IMR-90 (cell line): ENCODE results near the gene NET1. TPM values are rescaled to one million over a fixed set of nuclear protein-coding genes. Genes with fewer than 3 reads are reported as not detected.

ENCODE experiments used
- ATAC-seq: fragments of 200-7000 bp; cut with Tn5 transposase; 2 replicates; pipeline ENCODE4 v1.9.1; 2020; ENCODE audit warnings: low read depth, mild to moderate bottlenecking, moderate library complexity
- BruUV-seq: library from RNA; stranded (reverse); fragments of 400-500 nt; replicated peaks from 2 replicates; lab custom pipeline; 2021; lab: Mats Ljungman, UMichigan
- CTCF ChIA-PET: fragments of 300-600 bp; formaldehyde crosslinking; extraction: SDS; loops from one replicate; lab custom pipeline; 2021; ENCODE audit warnings: antibody characterized with exemption; lab: Yijun Ruan, JAX
- POLR2A ChIA-PET: fragments of 300-600 bp; sonication (Branson Sonifier 250); formaldehyde crosslinking; loops from one replicate; lab custom pipeline; 2022; ENCODE audit warnings: antibody characterized with exemption; ENCODE audit not compliant: unreplicated experiment; lab: Charles Lee
- DNase-seq: peaks from one replicate; pipeline ENCODE4 v3.0.0; 2013
- H2AFZ ChIP-seq: replicated peaks from 2 replicates; pipeline ENCODE3; 2013; ENCODE audit warnings: low read length, mild to moderate bottlenecking; ENCODE audit not compliant: poor library complexity
- H2AK5ac ChIP-seq: 2 replicates; pipeline ENCODE4 v1.6.1; 2013; ENCODE audit warnings: low read depth, low read length, inconsistent platforms
- H2AK9ac ChIP-seq: replicated peaks from 2 replicates; pipeline ENCODE3; 2013; ENCODE audit warnings: mild to moderate bottlenecking, low read depth, low read length, moderate library complexity; ENCODE audit not compliant: poor library complexity
- H2BK120ac ChIP-seq: 2 replicates; pipeline ENCODE4 v1.6.1; 2013; ENCODE audit warnings: low read depth, low read length, inconsistent platforms
- H2BK15ac ChIP-seq: 3 replicates; pipeline ENCODE4 v1.6.1; 2013; ENCODE audit warnings: low read depth, low read length, inconsistent platforms
- H2BK20ac ChIP-seq: 2 replicates; pipeline ENCODE4 v1.6.1; 2013; ENCODE audit warnings: low read depth, mild to moderate bottlenecking, inconsistent platforms, low read length, moderate library complexity
- H2BK5ac ChIP-seq: 2 replicates; pipeline ENCODE4 v1.6.1; 2013; ENCODE audit warnings: mild to moderate bottlenecking, low read depth, low read length, inconsistent platforms; ENCODE audit not compliant: poor library complexity, severe bottlenecking
- H3K14ac ChIP-seq: replicated peaks from 2 replicates; pipeline ENCODE4 v1.6.1; 2013; ENCODE audit warnings: low read depth, low read length, inconsistent platforms
- H3K18ac ChIP-seq: 2 replicates; pipeline ENCODE4 v1.6.1; 2013; ENCODE audit warnings: low read depth, low read length, control low read depth
- H3K23ac ChIP-seq: 2 replicates; pipeline ENCODE4 v1.6.1; 2013; ENCODE audit warnings: low read depth, low read length, inconsistent platforms
- H3K27ac ChIP-seq: 2 replicates; pipeline ENCODE4 v1.5.1; 2013; ENCODE audit warnings: mild to moderate bottlenecking, control low read depth, low read length; ENCODE audit not compliant: insufficient read depth
- H3K27me3 ChIP-seq: 2 replicates; pipeline ENCODE4 v1.6.1; 2013; ENCODE audit warnings: low read length; ENCODE audit not compliant: control insufficient read depth, insufficient read depth
- H3K36me3 ChIP-seq: 2 replicates; pipeline ENCODE4 v1.6.1; 2013; ENCODE audit warnings: low read length, mixed read lengths; ENCODE audit not compliant: control insufficient read depth, insufficient read depth
- H3K4ac ChIP-seq: 2 replicates; pipeline ENCODE4 v1.6.1; 2013; ENCODE audit warnings: low read depth, low read length, inconsistent platforms
- H3K4me1 ChIP-seq: 2 replicates; pipeline ENCODE4 v1.6.1; 2013; ENCODE audit warnings: low read length, mixed read lengths; ENCODE audit not compliant: control insufficient read depth, insufficient read depth
- H3K4me2 ChIP-seq: 2 replicates; pipeline ENCODE4 v1.6.1; 2013; ENCODE audit warnings: low read depth, mild to moderate bottlenecking, control low read depth, low read length, moderate library complexity
- H3K4me3 ChIP-seq: 2 replicates; pipeline ENCODE4 v1.5.1; 2013; ENCODE audit warnings: low read depth, mild to moderate bottlenecking, control low read depth, low read length, moderate library complexity; ENCODE audit not compliant: insufficient read depth
- H3K56ac ChIP-seq: 2 replicates; pipeline ENCODE4 v1.6.1; 2013; ENCODE audit warnings: low read length, inconsistent platforms; ENCODE audit not compliant: insufficient read depth; ENCODE audit errors: extremely low read depth
- H3K79me1 ChIP-seq, 2 experiments: 2 replicates each; pipeline ENCODE4 v1.6.1; 2013; ENCODE audit warnings: low read length in 2 of 2, inconsistent platforms in 1 of 2, low read depth in 1 of 2
- H3K9ac ChIP-seq: 2 replicates; pipeline ENCODE4 v1.6.1; 2013; ENCODE audit warnings: low read depth, low read length, control low read depth
- H3K9me1 ChIP-seq: 2 replicates; pipeline ENCODE4 v1.6.1; 2013; ENCODE audit warnings: low read length, inconsistent platforms; ENCODE audit not compliant: insufficient read depth
- H3K9me3 ChIP-seq: 2 replicates; pipeline ENCODE4 v1.6.1; 2013; ENCODE audit warnings: low read length; ENCODE audit not compliant: control insufficient read depth, insufficient read depth
- H4K20me1 ChIP-seq: 2 replicates; pipeline ENCODE4 v1.6.1; 2013; ENCODE audit warnings: low read length, inconsistent platforms; ENCODE audit not compliant: insufficient read depth
- H4K5ac ChIP-seq: 2 replicates; pipeline ENCODE4 v1.6.1; 2013; ENCODE audit warnings: mild to moderate bottlenecking, low read depth, low read length, control low read depth
- H4K8ac ChIP-seq, 2 experiments: 2 replicates each; pipeline ENCODE4 v1.6.1; 2013; ENCODE audit warnings: low read depth in 2 of 2, low read length in 2 of 2, control low read depth in 1 of 2, inconsistent platforms in 1 of 2
- H4K91ac ChIP-seq: 2 replicates; pipeline ENCODE4 v1.6.1; 2013; ENCODE audit warnings: low read depth, low read length, inconsistent platforms; ENCODE audit not compliant: insufficient read depth
- CTCF ChIP-seq: conservative IDR thresholded peaks from 2 replicates; pipeline ENCODE4 v1.5.1; 2012; ENCODE audit warnings: mild to moderate bottlenecking, low read depth, low read length, improper control_type of control experiment
- FOS ChIP-seq: fragments of 150-350 bp; IDR thresholded peaks from 2 replicates; pipeline ENCODE4 v1.6.1; 2016; ENCODE audit warnings: low read depth, low read length
- MAFK ChIP-seq: IDR thresholded peaks from 2 replicates; pipeline ENCODE4 v1.6.1; 2012; ENCODE audit warnings: low read depth, low read length, improper control_type of control experiment
- MXI1 ChIP-seq: IDR thresholded peaks from 2 replicates; pipeline ENCODE4 v1.6.1; 2012; ENCODE audit warnings: low read depth, mild to moderate bottlenecking, low read length, moderate library complexity, borderline replicate concordance
- POLR2A ChIP-seq: IDR thresholded peaks from 2 replicates; pipeline ENCODE4 v1.6.1; 2012; ENCODE audit warnings: mild to moderate bottlenecking, low read depth, low read length
- RCOR1 ChIP-seq: IDR thresholded peaks from 2 replicates; pipeline ENCODE4 v1.6.1; 2012; ENCODE audit warnings: mild to moderate bottlenecking, low read length, improper control_type of control experiment; ENCODE audit not compliant: insufficient replicate concordance
- RFX5 ChIP-seq: IDR thresholded peaks from 2 replicates; pipeline ENCODE4 v1.8.0; 2012; ENCODE audit warnings: low read depth, mild to moderate bottlenecking, low read length, moderate library complexity
- SMC3 ChIP-seq: fragments of 150-350 bp; IDR thresholded peaks from 2 replicates; pipeline ENCODE4 v1.6.1; 2016; ENCODE audit warnings: low read depth, mild to moderate bottlenecking, antibody characterized with exemption, low read length, moderate library complexity
- USF2 ChIP-seq: fragments of 150-350 bp; IDR thresholded peaks from 2 replicates; pipeline ENCODE4 v1.6.1; 2017; ENCODE audit warnings: mild to moderate bottlenecking, antibody characterized with exemption, low read length, low read depth
- WGBS, 2 experiments: methylation state at CpG; one replicate each; pipeline versions ENCODE4 v1.1.5 to v1.1.7; 2013; ENCODE audit warnings: missing lambda C conversion rate in 2 of 2; ENCODE audit not compliant: insufficient read length in 1 of 2; ENCODE audit errors: extremely low coverage in 2 of 2; 5-methylcytosine and 5-hydroxymethylcytosine counted together
- dilution Hi-C: fragments of 300-500 bp; cut with HindIII; formaldehyde crosslinking; loops from one replicate; pipeline ENCODE4 v1.14.3; 2018; ENCODE audit warnings: low sequenced_read_pairs; ENCODE audit not compliant: unreplicated experiment
- in situ Hi-C: fragments of 300-500 bp; cut with MboI; formaldehyde crosslinking; loops from 3 replicates; pipeline ENCODE4 v1.14.3; 2019; ENCODE audit warnings: low sequenced_read_pairs, inconsistent platforms, mixed read lengths
- intact Hi-C: fragments of 100-400 bp; cut with micrococcal nuclease; formaldehyde crosslinking; loops from 2 replicates; pipeline ENCODE4 v1.10.0; 2022
- polyA plus RNA-seq, 3 experiments: library from polyadenylated mRNA; depleted of rRNA; stranded (reverse); fragments of >200 nt; gene quantifications; 2 replicates each; pipeline ENCODE4 v1.2.3, GENCODE V29; 2012; ENCODE audit warnings: low replicate concordance in 1 of 3
- total RNA-seq: library from RNA; depleted of rRNA; stranded (reverse); fragments of >200 nt; gene quantifications from 2 replicates; pipeline ENCODE4 v1.2.3, GENCODE V29; 2012
- TF ChIP-seq, protein P1 (sequence below): fragments of 150-350 bp; IDR thresholded peaks from 2 replicates; pipeline ENCODE4 v1.6.1; 2016; ENCODE audit warnings: low read depth, mild to moderate bottlenecking, low read length, moderate library complexity, borderline replicate concordance

NET1 gene
- total and polyA plus RNA-seq, 2 of the 4 experiments (the other 2 are of a cell fraction): 20.0 to 54.7 TPM

- no peak overlapping the region for H3K23ac ChIP-seq
- H3K9me3 ChIP-seq: no peaks in the 10 kb centered on the region
- no peak overlapping the region for H3K27ac ChIP-seq
- H3K4me2 ChIP-seq: no peak overlapping the region
- 75% methylated on average over 4 of the region's 19 CpGs; no CpG with 5 or more reads in 1 of the 2 experiments for WGBS, 2 experiments
- H3K18ac ChIP-seq: no peak overlapping the region
- no peak overlapping the region for H3K4ac ChIP-seq
- H3K27me3 ChIP-seq: peaks cover 30% of the 10 kb centered on the region
- H3K4me1 ChIP-seq: no peaks in the 10 kb centered on the region
- H3K79me1 ChIP-seq: no peaks in the 10 kb centered on the region
- BruUV-seq: no TSS peak
- no peak for DNase-seq
- peaks cover 3% of the 10 kb centered on the region; the same call in 1 of the 2 replicates for H3K9me1 ChIP-seq
- TF ChIP-seq RCOR1: no peak
- no peak for TF ChIP-seq CTCF
- TF ChIP-seq RFX5: no peak
- no peak for TF ChIP-seq SMC3
- TF ChIP-seq POLR2A: no peak
- TF ChIP-seq FOS: no peak
- no peak for TF ChIP-seq MAFK
- TF ChIP-seq, protein P1, sequence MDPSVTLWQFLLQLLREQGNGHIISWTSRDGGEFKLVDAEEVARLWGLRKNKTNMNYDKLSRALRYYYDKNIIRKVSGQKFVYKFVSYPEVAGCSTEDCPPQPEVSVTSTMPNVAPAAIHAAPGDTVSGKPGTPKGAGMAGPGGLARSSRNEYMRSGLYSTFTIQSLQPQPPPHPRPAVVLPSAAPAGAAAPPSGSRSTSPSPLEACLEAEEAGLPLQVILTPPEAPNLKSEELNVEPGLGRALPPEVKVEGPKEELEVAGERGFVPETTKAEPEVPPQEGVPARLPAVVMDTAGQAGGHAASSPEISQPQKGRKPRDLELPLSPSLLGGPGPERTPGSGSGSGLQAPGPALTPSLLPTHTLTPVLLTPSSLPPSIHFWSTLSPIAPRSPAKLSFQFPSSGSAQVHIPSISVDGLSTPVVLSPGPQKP: no peak
- no peak for TF ChIP-seq USF2
- TF ChIP-seq MXI1: no peak
- H3K36me3 ChIP-seq: no peaks in the 10 kb centered on the region
- intact Hi-C loops: no loop called here
- H3K9ac ChIP-seq: no peak overlapping the region
- no peak overlapping the region for H4K91ac ChIP-seq
- H2AK5ac ChIP-seq: no peak overlapping the region
- no peak for ATAC-seq
- no peak overlapping the region for H3K4me3 ChIP-seq
- H3K56ac ChIP-seq: no peak overlapping the region
- no peak overlapping the region for H4K8ac ChIP-seq
- no peak overlapping the region for H2AFZ ChIP-seq
- H4K5ac ChIP-seq: no peak overlapping the region
- no peak overlapping the region for H2AK9ac ChIP-seq
- no peaks in the 10 kb centered on the region for H4K20me1 ChIP-seq
- H3K14ac ChIP-seq: no peak overlapping the region
- H2BK5ac ChIP-seq: no peak overlapping the region
- dilution Hi-C loops: no loop called here
- H2BK120ac ChIP-seq: no peak overlapping the region
- no peak overlapping the region for H2BK20ac ChIP-seq
- in situ Hi-C loops: no loop called here
- H2BK15ac ChIP-seq: no peak overlapping the region
- POLR2A ChIA-PET: no interaction called here
- CTCF ChIA-PET: no interaction called here
Observed at GRCh38 chr10:5506751-5507648, 94.6 kb downstream of the NET1 start.
